Measurements from ENCODE around the gene ATP8A2.

- TF ChIP-seq NR2C2 (IDR thresholded peaks at IDR 0.05; ENCODE audit: borderline replicate concordance, control insufficient read depth, insufficient read length, low read depth) (no peak), SREBF2 (IDR thresholded peaks at IDR 0.05; ENCODE audit: low read length) (no peak), NBN (IDR thresholded peaks at IDR 0.05) (no peak), ZNF687 (IDR thresholded peaks at IDR 0.05) (no peak), GATAD2B (conservative IDR thresholded peaks at IDR 0.05; ENCODE audit: low read depth) (no peak), EZH2 (IDR thresholded peaks at IDR 0.05; ENCODE audit: borderline replicate concordance, control insufficient read depth, low read depth, low read length) (no peak), MTA3 (IDR thresholded peaks at IDR 0.05; ENCODE audit: borderline replicate concordance, low read length) (no peak), ZNF207 (IDR thresholded peaks at IDR 0.05; ENCODE audit: borderline replicate concordance) (no peak)
Observed at GRCh38 chr13:25836574-25837336, 465.0 kb downstream of the ATP8A2 start.

Measured in GM12878 (cell line).